Peyer's patch (tissue), 4 donors: ENCODE data around the gene VPS35L.

Source experiments
- CTCF ChIP-seq, 6 experiments: fragments of 450-650 bp in 4 of 6; fragments of 200-600 bp in 2 of 6; sonication (generic) in 1 of 6; IDR thresholded peaks; one replicate each; pipeline ENCODE4 v1.5.1; 2017 to 2019; ENCODE audit warnings: antibody characterized with exemption in 6 of 6, mild to moderate bottlenecking in 3 of 6, moderate library complexity in 1 of 6
- POLR2A ChIP-seq, 2 donors: fragments of 450-650 bp; IDR thresholded peaks; one replicate each; pipeline ENCODE4 v1.5.1; 2017; ENCODE audit warnings: antibody characterized with exemption in 2 of 2, mild to moderate bottlenecking in 2 of 2, moderate library complexity in 2 of 2

- TF ChIP-seq CTCF (IDR thresholded peaks at IDR 0.05) (no peak), POLR2A (IDR thresholded peaks at IDR 0.05) (no peak)
These were observed 5.8 kb upstream of the VPS35L start for GRCh38 chr16:19549673-19550072.
